Measurements from ENCODE around the gene DPM2.

DPM2 gene

GRCh38 chr9:127937388-127938297, at the start of gene DPM2:
DPM2 (minus strand) TSS chr9:127937854; CDS start chr9:127937820, 34 bp downstream.
- DNase-seq (ENCODE audit: low read depth, low spot score) = peak; percentile 71

- no peak for DNase-seq (ENCODE audit: low read depth, low spot score)
Measured at GRCh38 chr9:127987103-127987614, 49.5 kb upstream of the DPM2 start.

GRCh38 chr9:127985011-127985410, 47.4 kb upstream of the DPM2 start:
- no peak for DNase-seq (ENCODE audit: low read depth, low spot score)

GRCh38 chr9:127983847-127984289, 46.2 kb upstream of the DPM2 start:
- no peak for DNase-seq (ENCODE audit: low read depth, low spot score)

GRCh38 chr9:127982912-127983311, 45.3 kb upstream of the DPM2 start:
- DNase-seq (ENCODE audit: low read depth, low spot score) = no peak

GRCh38 chr9:127981559-127982121, 44.0 kb upstream of the DPM2 start:
- DNase-seq (ENCODE audit: low read depth, low spot score) = no peak

- DNase-seq (ENCODE audit: low read depth, low spot score) = peak; percentile 94
Measured at GRCh38 chr9:127980706-127981558, 43.3 kb upstream of the DPM2 start, which contains the start of gene EEIG1. EEIG1 (minus strand) TSS chr9:127980989; CDS start chr9:127980137, 852 bp downstream.

GRCh38 chr9:127980060-127980705, 42.5 kb upstream of the DPM2 start:
- DNase-seq (ENCODE audit: low read depth, low spot score) = no peak

GRCh38 chr9:127979333-127980059, 41.8 kb upstream of the DPM2 start:
- no peak for DNase-seq (ENCODE audit: low read depth, low spot score)

- no peak for DNase-seq (ENCODE audit: low read depth, low spot score)
Measured at GRCh38 chr9:127979015-127979332, 41.3 kb upstream of the DPM2 start.

- no peak for DNase-seq (ENCODE audit: low read depth, low spot score)
Measured at GRCh38 chr9:127977884-127978647, 40.4 kb upstream of the DPM2 start.

GRCh38 chr9:127977009-127977883, 39.6 kb upstream of the DPM2 start:
- no peak for DNase-seq (ENCODE audit: low read depth, low spot score)

GRCh38 chr9:127976498-127976897, 38.8 kb upstream of the DPM2 start:
- no peak for DNase-seq (ENCODE audit: low read depth, low spot score)

GRCh38 chr9:127975376-127976315, 38.0 kb upstream of the DPM2 start:
- no peak for DNase-seq (ENCODE audit: low read depth, low spot score)

GRCh38 chr9:127974769-127975261, 37.2 kb upstream of the DPM2 start:
- no peak for DNase-seq (ENCODE audit: low read depth, low spot score)

- DNase-seq (ENCODE audit: low read depth, low spot score) = no peak
Measured at GRCh38 chr9:127974001-127974768, 36.5 kb upstream of the DPM2 start.
